Tibial artery (tissue), 4 donors: ENCODE results near the gene SYS1.
"Not testable (repeated sequence)": the region's sequence is repeated elsewhere in the genome, so short reads cannot be mapped to it uniquely, and the experiment has no call there.

Experiments
- DNase-seq, 2 donors: peaks; one replicate each; pipeline ENCODE4 v3.0.0-alpha.2; 2019
- H3K27ac ChIP-seq, 2 donors: fragments of 200-600 bp; sonication (generic) in 1 of 2; 1 replicate in 1 of 2; 2 replicates in 1 of 2; pipeline ENCODE4 v1.5.1; 2018 to 2019; ENCODE audit warnings: mild to moderate bottlenecking in 1 of 2
- H3K27me3 ChIP-seq, 2 donors: fragments of 200-600 bp; sonication (generic) in 1 of 2; one replicate each; pipeline versions ENCODE4 v1.5.1 to v1.6.0; 2016 to 2019
- H3K36me3 ChIP-seq, 3 donors: fragments of 200-600 bp; sonication (generic) in 2 of 3; one replicate each; pipeline ENCODE4 v1.5.1; 2016 to 2019; ENCODE audit warnings: mild to moderate bottlenecking in 2 of 3
- H3K4me1 ChIP-seq, 4 donors: fragments of 200-600 bp; sonication (generic) in 2 of 4; 1 replicate in 3 of 4; 2 replicates in 1 of 4; pipeline ENCODE4 v1.5.1; 2016 to 2019
- H3K4me3 ChIP-seq, 2 donors: fragments of 200-600 bp; sonication (generic) in 1 of 2; 1 replicate in 1 of 2; 2 replicates in 1 of 2; pipeline ENCODE4 v1.5.1; 2018 to 2019; ENCODE audit warnings: mild to moderate bottlenecking in 2 of 2
- H3K9me3 ChIP-seq, 3 donors: fragments of 200-600 bp; sonication (generic) in 1 of 3; one replicate each; pipeline ENCODE4 v1.5.1; 2016 to 2019
- intact Hi-C: fragments of 100-400 bp; cut with DNase I; formaldehyde crosslinking; loops from one replicate; pipeline ENCODE4 v1.15.0; 2023; ENCODE audit warnings: low total_unique reads
- TF ChIP-seq, protein P1 (sequence below), 2 experiments: fragments of 200-600 bp in 1 of 2; fragments of 450-650 bp in 1 of 2; IDR thresholded peaks; one replicate each; pipeline ENCODE4 v1.5.1; 2017 to 2019; ENCODE audit warnings: antibody characterized with exemption in 2 of 2, mild to moderate bottlenecking in 1 of 2, moderate library complexity in 1 of 2

SYS1 gene

DNA sequence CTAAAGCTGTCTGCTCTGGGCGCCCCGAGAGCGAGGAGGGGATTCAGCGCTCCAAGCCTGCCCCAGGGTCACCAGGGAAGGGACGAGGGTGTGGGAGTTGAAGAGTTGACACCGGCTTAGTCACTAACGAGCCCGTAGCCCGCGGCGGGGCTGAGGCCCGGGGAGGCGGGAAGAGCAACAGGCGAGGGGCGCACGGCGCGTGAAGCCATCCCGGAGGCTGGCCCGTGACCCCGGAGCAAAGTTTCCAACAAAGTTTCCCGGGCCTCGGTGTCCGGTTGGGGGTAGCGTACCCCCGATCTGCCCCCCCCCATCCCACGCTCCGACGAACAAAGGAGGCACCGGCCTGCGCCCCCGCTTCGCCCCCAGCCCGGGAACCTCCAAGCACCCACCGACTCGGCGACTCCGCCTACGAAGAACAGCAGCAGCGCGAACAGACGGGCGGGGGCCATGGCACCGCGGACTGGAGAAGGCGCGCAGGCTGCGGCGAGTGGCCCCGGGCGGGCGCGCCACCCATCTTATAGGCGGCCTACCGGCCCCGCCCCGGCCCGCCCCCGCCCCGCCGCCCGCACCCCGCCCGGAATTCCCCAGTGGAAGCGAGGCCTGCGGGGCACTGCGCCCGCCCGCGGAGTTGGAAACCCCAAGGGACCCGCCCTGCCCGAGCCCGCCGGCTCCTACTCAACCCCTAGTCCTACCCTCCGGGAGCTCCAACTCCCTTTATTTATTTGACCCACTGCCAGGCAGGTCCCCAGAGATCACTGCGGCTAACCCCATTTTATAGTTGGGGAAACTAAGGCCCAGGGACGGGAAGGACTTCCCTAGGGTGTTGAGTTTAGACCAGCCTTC, 14.8 kb upstream of the SYS1 start, which contains the start of gene SDC4:
Gene SDC4, minus strand, starts transcription at position 489 of the 843 bp plus-strand sequence. Its CDS starts 40 bp downstream, at position 449.
- Histone ChIP-seq H3K4me1 (peaks cover 0 to 55% (median 40%) of the 10 kb centered on the region in 4 donors), H3K27me3 (no peaks in the 10 kb centered on the region), H3K9me3 (no peaks in the 10 kb centered on the region), H3K36me3 (no peaks in the 10 kb centered on the region), H3K27ac (peak within 1 kb of the TSS; percentile 86 to 98), H3K4me3 (peak within 1 kb of the TSS; percentile 82 to 84)
- TF ChIP-seq, protein P1, sequence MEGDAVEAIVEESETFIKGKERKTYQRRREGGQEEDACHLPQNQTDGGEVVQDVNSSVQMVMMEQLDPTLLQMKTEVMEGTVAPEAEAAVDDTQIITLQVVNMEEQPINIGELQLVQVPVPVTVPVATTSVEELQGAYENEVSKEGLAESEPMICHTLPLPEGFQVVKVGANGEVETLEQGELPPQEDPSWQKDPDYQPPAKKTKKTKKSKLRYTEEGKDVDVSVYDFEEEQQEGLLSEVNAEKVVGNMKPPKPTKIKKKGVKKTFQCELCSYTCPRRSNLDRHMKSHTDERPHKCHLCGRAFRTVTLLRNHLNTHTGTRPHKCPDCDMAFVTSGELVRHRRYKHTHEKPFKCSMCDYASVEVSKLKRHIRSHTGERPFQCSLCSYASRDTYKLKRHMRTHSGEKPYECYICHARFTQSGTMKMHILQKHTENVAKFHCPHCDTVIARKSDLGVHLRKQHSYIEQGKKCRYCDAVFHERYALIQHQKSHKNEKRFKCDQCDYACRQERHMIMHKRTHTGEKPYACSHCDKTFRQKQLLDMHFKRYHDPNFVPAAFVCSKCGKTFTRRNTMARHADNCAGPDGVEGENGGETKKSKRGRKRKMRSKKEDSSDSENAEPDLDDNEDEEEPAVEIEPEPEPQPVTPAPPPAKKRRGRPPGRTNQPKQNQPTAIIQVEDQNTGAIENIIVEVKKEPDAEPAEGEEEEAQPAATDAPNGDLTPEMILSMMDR (IDR thresholded peaks at IDR 0.05): no peak
- DNase-seq: peak; percentile 53 to 91
- intact Hi-C loops: loop anchor here (10.0 kb wide), 1 partner anchor 1163 kb away; the partner anchor contains the start of gene JPH2

DNA sequence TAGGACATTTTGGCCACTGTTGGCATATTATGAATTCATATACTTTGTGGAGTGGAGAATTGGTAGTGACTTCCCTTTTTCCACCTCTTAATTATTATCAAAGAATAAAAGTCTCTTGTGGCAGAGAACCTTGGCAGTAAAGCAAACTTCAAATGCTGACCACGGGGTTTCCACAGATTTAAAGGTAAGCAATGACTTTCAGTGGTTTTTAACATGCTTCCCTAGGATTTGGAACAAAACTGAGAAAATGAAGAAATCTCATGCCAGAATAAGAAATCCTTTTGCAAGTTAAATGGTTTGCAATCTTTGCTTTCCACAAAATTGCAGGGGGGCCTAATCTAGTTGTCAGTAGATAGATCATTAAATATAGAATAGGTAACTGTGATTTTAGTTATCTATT, 12.7 kb upstream of the SYS1 start:
- Histone ChIP-seq H3K36me3 (no peaks in the 10 kb centered on the region), H3K4me1 (peaks cover 0 to 34% (median 20%) of the 10 kb centered on the region in 4 donors), H3K27me3 (no peaks in the 10 kb centered on the region), H3K4me3 (no peak overlapping the region), H3K9me3 (no peaks in the 10 kb centered on the region), H3K27ac (no peak overlapping the region)
- intact Hi-C loops: no loop called here
- DNase-seq: no peak
- TF ChIP-seq, protein P1 (IDR thresholded peaks at IDR 0.05): no peak

DNA sequence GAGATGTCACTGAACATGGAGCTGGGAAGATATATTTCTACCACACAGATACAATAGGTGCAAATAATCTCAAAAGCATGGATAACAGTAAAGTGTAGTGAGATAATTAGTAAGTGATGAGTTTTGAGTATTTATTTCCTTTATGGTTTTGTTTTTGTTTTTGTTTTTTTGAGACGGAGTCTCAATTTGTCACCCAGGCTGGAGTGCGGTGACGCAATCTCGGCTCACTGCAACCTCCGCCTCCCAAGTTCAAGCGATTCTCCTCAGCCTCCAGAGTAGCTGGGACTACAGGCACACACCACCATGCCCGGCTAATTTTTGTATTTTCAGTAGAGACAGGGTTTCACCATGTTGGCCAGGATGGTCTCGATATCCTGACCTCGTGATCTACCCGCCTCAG, 12.2 kb upstream of the SYS1 start:
- H3K9me3 ChIP-seq, H3K27ac ChIP-seq, H3K36me3 ChIP-seq, H3K27me3 ChIP-seq, H3K4me3 ChIP-seq, intact Hi-C loops: not testable (repeated sequence)
- DNase-seq: peak in 1 of 2 donors; percentile 17
- H3K4me1 ChIP-seq: peaks cover 0 to 28% (median 15%) of the 10 kb centered on the region in 4 donors

DNA sequence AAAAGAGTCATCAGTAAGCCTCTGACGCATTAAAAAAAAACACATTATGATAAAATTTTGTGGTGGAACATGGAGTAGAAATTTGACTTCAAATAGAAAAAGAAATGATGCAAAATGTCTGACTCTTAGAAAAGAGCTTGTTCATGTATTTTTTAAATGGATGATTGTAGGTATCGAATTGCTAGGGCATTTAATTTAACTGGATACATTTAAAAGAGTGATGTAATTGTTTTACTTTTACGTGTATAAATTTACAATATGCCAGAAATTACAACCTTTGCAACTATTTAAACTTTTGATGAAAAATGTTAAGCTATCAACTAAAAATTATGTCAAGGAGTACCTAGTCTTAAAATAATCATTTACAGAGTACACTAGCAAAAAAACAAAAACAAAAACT, 10.2 kb upstream of the SYS1 start:
- no peak overlapping the region for H3K27ac ChIP-seq
- TF ChIP-seq, protein P1 (IDR thresholded peaks at IDR 0.05): no peak
- peaks cover 0 to 20% (median 10%) of the 10 kb centered on the region in 4 donors for H3K4me1 ChIP-seq
- no peak for DNase-seq
- H3K36me3 ChIP-seq: no peaks in the 10 kb centered on the region
- intact Hi-C loops: no loop called here
- no peaks in the 10 kb centered on the region for H3K9me3 ChIP-seq
- no peak overlapping the region for H3K4me3 ChIP-seq
- no peaks in the 10 kb centered on the region for H3K27me3 ChIP-seq

DNA sequence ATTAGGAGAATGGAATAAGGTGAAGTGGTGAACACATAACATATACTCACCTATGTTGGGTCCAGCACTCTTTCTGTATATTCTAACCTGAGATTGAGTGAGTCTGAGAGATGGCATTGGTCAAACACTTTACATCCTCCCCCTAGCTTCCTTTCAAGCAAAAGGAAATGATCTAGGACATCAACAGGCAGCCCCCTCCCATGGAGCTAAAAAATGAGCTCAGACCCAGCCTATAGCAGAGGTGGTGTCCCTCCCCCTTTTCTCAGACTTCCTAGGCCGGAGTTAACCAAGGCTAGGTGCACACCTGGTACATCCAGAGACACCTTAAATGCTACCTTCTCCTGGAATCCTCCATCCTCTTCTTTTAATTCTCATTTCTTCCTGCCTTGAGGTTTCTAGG, 9.2 kb upstream of the SYS1 start:
- Histone ChIP-seq H3K36me3 (no peaks in the 10 kb centered on the region), H3K4me1 (peaks cover 0 to 26% (median 16%) of the 10 kb centered on the region in 4 donors), H3K4me3 (no peak overlapping the region), H3K9me3 (no peaks in the 10 kb centered on the region), H3K27ac (no peak overlapping the region), H3K27me3 (no peaks in the 10 kb centered on the region)
- TF ChIP-seq, protein P1 (IDR thresholded peaks at IDR 0.05): no peak
- peak in 1 of 2 donors; percentile 13 for DNase-seq
- intact Hi-C loops: no loop called here
